GM19467 (cell line): ENCODE data around the gene POLD3.
A peak's percentile ranks its signal among the peaks of the same experiment; 100 is the strongest.

Experiments
- ATAC-seq: cut with Tn5 transposase; IDR thresholded peaks from one replicate; pipeline ENCODE4 v1.9.1; 2021; ENCODE audit warnings: mild to moderate bottlenecking, moderate library complexity; ENCODE audit not compliant: unreplicated experiment

POLD3 gene

GRCh38 chr11:74592441-74593362 is at the start of gene POLD3:
Gene POLD3 (plus strand): TSS chr11:74592582. CDS start chr11:74592659, 77 bp downstream.
- ATAC-seq, result peak; percentile 85

GRCh38 chr11:74543991-74544390 is 48.4 kb upstream of the POLD3 start:
- no peak for ATAC-seq

GRCh38 chr11:74546752-74547151 is 45.6 kb upstream of the POLD3 start:
- no peak for ATAC-seq

- no peak for ATAC-seq
Measured at GRCh38 chr11:74550991-74551753, 41.2 kb upstream of the POLD3 start.

- no peak for ATAC-seq
Measured at GRCh38 chr11:74551754-74552145, 40.6 kb upstream of the POLD3 start.

GRCh38 chr11:74557526-74557925 is 34.9 kb upstream of the POLD3 start:
- ATAC-seq, result no peak

GRCh38 chr11:74559110-74559933 is 33.1 kb upstream of the POLD3 start:
- no peak for ATAC-seq

GRCh38 chr11:74559934-74560309 is 32.5 kb upstream of the POLD3 start:
- no peak for ATAC-seq

- no peak for ATAC-seq
Measured at GRCh38 chr11:74566146-74566960, 26.0 kb upstream of the POLD3 start.

- ATAC-seq, result no peak
Measured at GRCh38 chr11:74568028-74568427, 24.4 kb upstream of the POLD3 start.

- ATAC-seq, result no peak
Measured at GRCh38 chr11:74570266-74571061, 21.9 kb upstream of the POLD3 start.

GRCh38 chr11:74571062-74571399 is 21.4 kb upstream of the POLD3 start:
- no peak for ATAC-seq

- no peak for ATAC-seq
Measured at GRCh38 chr11:74572349-74572748, 20.0 kb upstream of the POLD3 start.

- ATAC-seq, result no peak
Measured at GRCh38 chr11:74574563-74574962, 17.8 kb upstream of the POLD3 start.

- ATAC-seq, result no peak
Measured at GRCh38 chr11:74575999-74576398, 16.4 kb upstream of the POLD3 start.

GRCh38 chr11:74577181-74577580 is 15.2 kb upstream of the POLD3 start:
- ATAC-seq, result no peak

- ATAC-seq, result no peak
Measured at GRCh38 chr11:74577624-74578396, 14.6 kb upstream of the POLD3 start.

GRCh38 chr11:74579577-74580270 is 12.7 kb upstream of the POLD3 start:
- ATAC-seq, result no peak
